PC-3 (cell line): ENCODE data around the gene RCOR2.

ENCODE experiments used
- CTCF ChIP-seq: fragments of 300-600 bp; sonication (generic); conservative IDR thresholded peaks from 2 replicates; pipeline ENCODE4 v1.5.1; 2017; ENCODE audit warnings: antibody characterized with exemption, low read depth, mild to moderate bottlenecking, low read length
- EZH2 ChIP-seq: fragments of 300-600 bp; sonication (generic); IDR thresholded peaks from one replicate; pipeline ENCODE4 v1.6.1; 2017; ENCODE audit warnings: antibody characterized with exemption, mild to moderate bottlenecking, low read length; ENCODE audit not compliant: unreplicated experiment

- no peak for TF ChIP-seq EZH2
- no peak for TF ChIP-seq CTCF
These were observed 44.2 kb downstream of the RCOR2 start for GRCh38 chr11:63872800-63873197.
